Colonic mucosa (tissue), 4 donors: ENCODE measurements around the gene ARFGEF2. TPM values are rescaled to one million over a fixed set of nuclear protein-coding genes. Genes with fewer than 3 reads are reported as not detected.

Experiments
- DNase-seq: peaks from one replicate; pipeline ENCODE4 v3.0.0-alpha.2; 2020
- H3K27ac ChIP-seq: fragments of 200-600 bp; one replicate; pipeline ENCODE4 v1.8.0; 2021
- H3K27me3 ChIP-seq: fragments of 200-600 bp; one replicate; pipeline ENCODE4 v1.8.0; 2021
- H3K36me3 ChIP-seq: fragments of 200-600 bp; one replicate; pipeline ENCODE4 v1.8.0; 2021
- H3K4me1 ChIP-seq: fragments of 200-600 bp; one replicate; pipeline ENCODE4 v1.8.0; 2021; ENCODE audit warnings: mild to moderate bottlenecking
- H3K4me3 ChIP-seq: fragments of 200-600 bp; one replicate; pipeline ENCODE4 v1.8.0; 2021
- H3K9ac ChIP-seq, 2 donors: one replicate each; pipeline ENCODE4 v1.7.0; 2013; ENCODE audit warnings: control low read depth in 2 of 2, low read depth in 2 of 2, low read length in 2 of 2
- H3K9me3 ChIP-seq: fragments of 200-600 bp; one replicate; pipeline ENCODE4 v1.8.0; 2021
- CTCF ChIP-seq: fragments of 200-600 bp; IDR thresholded peaks from one replicate; pipeline ENCODE4 v1.8.0; 2022; ENCODE audit warnings: antibody characterized with exemption, mild to moderate bottlenecking
- intact Hi-C: fragments of 100-400 bp; cut with DNase I; formaldehyde crosslinking; loops from one replicate; pipeline ENCODE4 v1.14.1; 2022
- total RNA-seq, 2 donors: library from RNA; stranded (reverse); fragmentation: NEBNext Ultra II Directional in 1 of 2; extraction: Animal tissue kit (Norgen Biotek cat#: 25700) in 1 of 2; gene quantifications; one replicate each; pipeline ENCODE4 v1.2.1, GENCODE V29; 2021
- donor health status: healthy.
- donor health status: DM: no; HTN: no; CAD: no.
- donor health status: DM: no; HTN: no; CAD: no.

Gene ARFGEF2
- total RNA-seq, 2 donors from 2014 or later: 46.9 to 74.1 TPM

GRCh38 chr20:48941467-48941866 lies 20.0 kb downstream of the ARFGEF2 start:
- Histone ChIP-seq H3K9me3 (no peaks in the 10 kb centered on the region), H3K36me3 (peaks cover 11% of the 10 kb centered on the region)

GRCh38 chr20:48942730-48943129 lies 21.2 kb downstream of the ARFGEF2 start:
- no peaks in the 10 kb centered on the region for H3K9me3 ChIP-seq
- TF ChIP-seq CTCF: no peak
- H3K27me3 ChIP-seq: no peaks in the 10 kb centered on the region
- DNase-seq: no peak
- intact Hi-C loops: no loop called here
- no peak overlapping the region for H3K9ac ChIP-seq
- peaks cover 11% of the 10 kb centered on the region for H3K36me3 ChIP-seq
- no peaks in the 10 kb centered on the region for H3K4me1 ChIP-seq
- H3K27ac ChIP-seq: no peak overlapping the region
- H3K4me3 ChIP-seq: no peak overlapping the region

More at GRCh38 chr20:48941467-48941866, 20.0 kb downstream of the ARFGEF2 start:
- Histone ChIP-seq H3K4me1 (no peaks in the 10 kb centered on the region), H3K9ac (no peak overlapping the region), H3K4me3 (no peak overlapping the region), H3K27ac (no peak overlapping the region), H3K27me3 (no peaks in the 10 kb centered on the region)
- TF ChIP-seq CTCF: no peak
- intact Hi-C loops: no loop called here
- DNase-seq: no peak

GRCh38 chr20:48944663-48945297 lies 23.3 kb downstream of the ARFGEF2 start:
- H3K36me3 ChIP-seq: peaks cover 11% of the 10 kb centered on the region
- no peaks in the 10 kb centered on the region for H3K4me1 ChIP-seq
- DNase-seq: no peak
- H3K4me3 ChIP-seq: no peak overlapping the region
- intact Hi-C loops: no loop called here
- no peak overlapping the region for H3K9ac ChIP-seq
- H3K9me3 ChIP-seq: no peaks in the 10 kb centered on the region
- peak overlapping the region; percentile 20 for H3K27ac ChIP-seq
- H3K27me3 ChIP-seq: no peaks in the 10 kb centered on the region
- no peak for TF ChIP-seq CTCF

- peak overlapping the region in 1 of 2 donors; percentile 32 for H3K9ac ChIP-seq
- TF ChIP-seq CTCF: no peak
- peaks cover 17% of the 10 kb centered on the region for H3K36me3 ChIP-seq
- no peaks in the 10 kb centered on the region for H3K27me3 ChIP-seq
- no peak overlapping the region for H3K4me3 ChIP-seq
- peak overlapping the region; percentile 83 for H3K27ac ChIP-seq
- no peaks in the 10 kb centered on the region for H3K4me1 ChIP-seq
- peak; percentile 90 for DNase-seq
- intact Hi-C loops: no loop called here
- H3K9me3 ChIP-seq: no peaks in the 10 kb centered on the region
Observed at GRCh38 chr20:48945840-48946514, 24.5 kb downstream of the ARFGEF2 start.

GRCh38 chr20:48948612-48949011 lies 27.1 kb downstream of the ARFGEF2 start:
- peaks cover 29% of the 10 kb centered on the region for H3K36me3 ChIP-seq

More at GRCh38 chr20:48948612-48949011, 27.1 kb downstream of the ARFGEF2 start:
- Histone ChIP-seq H3K9me3 (no peaks in the 10 kb centered on the region), H3K27ac (no peak overlapping the region), H3K9ac (no peak overlapping the region), H3K4me3 (no peak overlapping the region), H3K4me1 (no peaks in the 10 kb centered on the region), H3K27me3 (no peaks in the 10 kb centered on the region)
- no peak for DNase-seq
- intact Hi-C loops: no loop called here
- TF ChIP-seq CTCF: no peak
